OCI-LY1 (cell line): ENCODE data around the gene STX2.

Experiments used
- CTCF ChIP-seq: fragments of 200-600 bp; sonication (generic), shearing (Covaris generic); IDR thresholded peaks from 2 replicates; pipeline ENCODE4 v1.5.1; 2017; ENCODE audit warnings: mild to moderate bottlenecking, antibody characterized with exemption, low read length, moderate library complexity, mixed read lengths
- EZH2 ChIP-seq: fragments of 200-600 bp; sonication (generic), shearing (Covaris generic); IDR thresholded peaks from 2 replicates; pipeline ENCODE4 v1.8.0; 2017; ENCODE audit warnings: borderline replicate concordance, mixed run types, mild to moderate bottlenecking, antibody characterized with exemption, low read length, moderate library complexity, mixed read lengths

GRCh38 chr12:130860311-130860710 lies 21.3 kb upstream of the STX2 start:
- TF ChIP-seq CTCF = no peak
- no peak for TF ChIP-seq EZH2
